Colonic mucosa (tissue), 4 donors: Measurements from ENCODE around the gene LUZP2. TPM values are rescaled to one million over a fixed set of nuclear protein-coding genes. Genes with fewer than 3 reads are reported as not detected.

Source experiments
- DNase-seq: peaks from one replicate; pipeline ENCODE4 v3.0.0-alpha.2; 2020
- H3K27ac ChIP-seq: fragments of 200-600 bp; one replicate; pipeline ENCODE4 v1.8.0; 2021
- H3K27me3 ChIP-seq: fragments of 200-600 bp; one replicate; pipeline ENCODE4 v1.8.0; 2021
- H3K36me3 ChIP-seq: fragments of 200-600 bp; one replicate; pipeline ENCODE4 v1.8.0; 2021
- H3K4me1 ChIP-seq: fragments of 200-600 bp; one replicate; pipeline ENCODE4 v1.8.0; 2021; ENCODE audit warnings: mild to moderate bottlenecking
- H3K4me3 ChIP-seq: fragments of 200-600 bp; one replicate; pipeline ENCODE4 v1.8.0; 2021
- H3K9ac ChIP-seq, 2 donors: one replicate each; pipeline ENCODE4 v1.7.0; 2013; ENCODE audit warnings: control low read depth in 2 of 2, low read depth in 2 of 2, low read length in 2 of 2
- H3K9me3 ChIP-seq: fragments of 200-600 bp; one replicate; pipeline ENCODE4 v1.8.0; 2021
- intact Hi-C: fragments of 100-400 bp; cut with DNase I; formaldehyde crosslinking; loops from one replicate; pipeline ENCODE4 v1.14.1; 2022
- total RNA-seq, 2 donors: library from RNA; stranded (reverse); fragmentation: NEBNext Ultra II Directional in 1 of 2; extraction: Animal tissue kit (Norgen Biotek cat#: 25700) in 1 of 2; gene quantifications; one replicate each; pipeline ENCODE4 v1.2.1, GENCODE V29; 2021
- TF ChIP-seq, protein P1 (sequence below): fragments of 200-600 bp; IDR thresholded peaks from one replicate; pipeline ENCODE4 v1.8.0; 2022; ENCODE audit warnings: antibody characterized with exemption, mild to moderate bottlenecking
- donor health status: healthy.
- donor health status: DM: no; HTN: no; CAD: no.
- donor health status: DM: no; HTN: no; CAD: no.

The LUZP2 gene
- total RNA-seq, 2 donors from 2014 or later = 0.57 to 1.3 TPM

DNA sequence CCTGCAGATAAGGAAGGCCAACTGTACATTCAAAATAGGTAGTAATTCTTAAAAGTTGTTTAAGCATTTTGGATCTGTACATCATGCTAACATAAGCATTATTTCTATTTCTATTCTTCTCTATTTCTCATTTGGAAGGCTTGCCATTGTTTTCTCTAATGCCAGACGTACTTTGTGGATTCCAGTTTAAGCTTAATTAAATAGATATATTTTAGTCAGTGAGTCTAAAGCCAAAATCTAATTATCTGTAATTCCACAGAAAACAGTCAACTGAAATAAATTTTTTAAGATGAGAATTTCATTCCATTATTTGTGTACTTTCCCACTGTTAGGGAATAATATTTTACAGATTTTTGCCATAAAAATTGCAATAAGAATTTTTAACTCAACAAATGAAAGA lies 123.0 kb downstream of the LUZP2 start:
- Histone ChIP-seq H3K9ac (no peak overlapping the region), H3K4me1 (no peaks in the 10 kb centered on the region), H3K27me3 (no peaks in the 10 kb centered on the region), H3K9me3 (no peaks in the 10 kb centered on the region), H3K27ac (no peak overlapping the region), H3K36me3 (no peaks in the 10 kb centered on the region), H3K4me3 (no peak overlapping the region)
- DNase-seq = no peak
- TF ChIP-seq, protein P1, sequence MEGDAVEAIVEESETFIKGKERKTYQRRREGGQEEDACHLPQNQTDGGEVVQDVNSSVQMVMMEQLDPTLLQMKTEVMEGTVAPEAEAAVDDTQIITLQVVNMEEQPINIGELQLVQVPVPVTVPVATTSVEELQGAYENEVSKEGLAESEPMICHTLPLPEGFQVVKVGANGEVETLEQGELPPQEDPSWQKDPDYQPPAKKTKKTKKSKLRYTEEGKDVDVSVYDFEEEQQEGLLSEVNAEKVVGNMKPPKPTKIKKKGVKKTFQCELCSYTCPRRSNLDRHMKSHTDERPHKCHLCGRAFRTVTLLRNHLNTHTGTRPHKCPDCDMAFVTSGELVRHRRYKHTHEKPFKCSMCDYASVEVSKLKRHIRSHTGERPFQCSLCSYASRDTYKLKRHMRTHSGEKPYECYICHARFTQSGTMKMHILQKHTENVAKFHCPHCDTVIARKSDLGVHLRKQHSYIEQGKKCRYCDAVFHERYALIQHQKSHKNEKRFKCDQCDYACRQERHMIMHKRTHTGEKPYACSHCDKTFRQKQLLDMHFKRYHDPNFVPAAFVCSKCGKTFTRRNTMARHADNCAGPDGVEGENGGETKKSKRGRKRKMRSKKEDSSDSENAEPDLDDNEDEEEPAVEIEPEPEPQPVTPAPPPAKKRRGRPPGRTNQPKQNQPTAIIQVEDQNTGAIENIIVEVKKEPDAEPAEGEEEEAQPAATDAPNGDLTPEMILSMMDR = no peak
- intact Hi-C loops = no loop called here

DNA sequence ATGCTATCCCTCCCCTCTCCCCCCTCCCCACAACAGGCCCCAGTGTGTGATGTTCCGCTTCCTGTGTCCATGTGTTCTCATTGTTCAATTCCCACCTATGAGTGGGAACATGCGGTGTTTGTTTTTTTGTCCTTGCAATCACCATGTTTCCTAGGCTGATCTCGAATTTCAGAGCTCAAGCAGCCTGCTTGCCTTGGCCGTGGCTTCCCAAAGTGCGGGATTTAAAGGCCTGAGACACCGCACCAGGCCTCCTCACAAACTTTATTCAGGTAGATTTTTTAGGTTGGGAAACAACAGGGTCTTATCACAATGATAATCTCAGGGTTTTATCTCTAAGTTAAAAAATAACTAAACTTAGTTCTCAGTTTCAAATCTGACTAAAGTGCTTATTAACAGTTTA lies 125.4 kb downstream of the LUZP2 start:
- no peak overlapping the region for H3K9ac ChIP-seq
- intact Hi-C loops = no loop called here

DNA sequence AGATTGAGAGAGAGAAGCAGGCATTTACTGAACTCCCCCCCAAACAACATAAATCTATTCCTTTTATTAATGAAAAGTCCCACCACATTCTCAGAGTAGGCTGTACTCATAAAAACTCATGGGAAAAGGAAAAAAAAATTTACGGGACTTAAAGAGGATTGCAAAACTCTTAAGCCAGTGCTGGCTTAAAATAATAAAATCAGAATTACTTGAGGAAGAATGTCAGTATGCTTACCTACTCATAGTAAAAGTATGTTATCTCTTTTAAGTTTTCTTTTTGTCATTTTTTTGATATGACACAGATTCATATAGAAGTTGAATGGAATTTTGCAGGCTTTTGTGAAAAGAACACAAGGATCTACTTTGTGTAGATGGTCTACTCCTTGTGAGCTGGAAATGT lies 126.3 kb downstream of the LUZP2 start:
- Histone ChIP-seq H3K4me1 (no peaks in the 10 kb centered on the region), H3K9me3 (no peaks in the 10 kb centered on the region), H3K36me3 (no peaks in the 10 kb centered on the region), H3K9ac (no peak overlapping the region), H3K4me3 (no peak overlapping the region), H3K27me3 (no peaks in the 10 kb centered on the region), H3K27ac (no peak overlapping the region)
- TF ChIP-seq, protein P1 = no peak
- intact Hi-C loops = no loop called here
- DNase-seq = no peak

More for the DNA sequence above, 125.4 kb downstream of the LUZP2 start:
- Histone ChIP-seq H3K4me1 (no peaks in the 10 kb centered on the region), H3K4me3 (no peak overlapping the region), H3K36me3 (no peaks in the 10 kb centered on the region), H3K9me3 (no peaks in the 10 kb centered on the region), H3K27me3 (no peaks in the 10 kb centered on the region), H3K27ac (no peak overlapping the region)
- TF ChIP-seq, protein P1 = no peak
- no peak for DNase-seq

DNA sequence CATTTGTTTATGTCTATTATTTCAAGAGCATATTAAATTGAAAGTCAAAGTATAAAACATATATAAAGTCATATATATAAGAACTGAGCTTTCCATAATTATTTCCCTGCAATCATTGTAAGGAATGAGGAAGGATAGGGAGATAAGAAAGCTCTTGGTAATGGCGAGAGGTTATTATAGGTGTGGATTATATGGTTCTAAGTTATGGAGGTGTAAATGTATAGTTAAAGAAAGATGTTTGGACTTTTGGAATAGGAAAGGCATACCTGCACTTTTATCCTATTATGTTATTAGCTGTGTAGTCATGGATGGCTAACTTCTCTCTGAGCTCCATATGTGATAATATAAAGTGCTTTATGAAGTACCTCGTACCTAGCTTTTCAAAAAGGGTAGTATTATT lies 127.6 kb downstream of the LUZP2 start:
- Histone ChIP-seq H3K36me3 (no peaks in the 10 kb centered on the region), H3K27ac (no peak overlapping the region), H3K9ac (no peak overlapping the region), H3K4me1 (no peaks in the 10 kb centered on the region), H3K4me3 (no peak overlapping the region), H3K9me3 (no peaks in the 10 kb centered on the region), H3K27me3 (no peaks in the 10 kb centered on the region)
- TF ChIP-seq, protein P1 = no peak
- DNase-seq = no peak
- intact Hi-C loops = no loop called here

DNA sequence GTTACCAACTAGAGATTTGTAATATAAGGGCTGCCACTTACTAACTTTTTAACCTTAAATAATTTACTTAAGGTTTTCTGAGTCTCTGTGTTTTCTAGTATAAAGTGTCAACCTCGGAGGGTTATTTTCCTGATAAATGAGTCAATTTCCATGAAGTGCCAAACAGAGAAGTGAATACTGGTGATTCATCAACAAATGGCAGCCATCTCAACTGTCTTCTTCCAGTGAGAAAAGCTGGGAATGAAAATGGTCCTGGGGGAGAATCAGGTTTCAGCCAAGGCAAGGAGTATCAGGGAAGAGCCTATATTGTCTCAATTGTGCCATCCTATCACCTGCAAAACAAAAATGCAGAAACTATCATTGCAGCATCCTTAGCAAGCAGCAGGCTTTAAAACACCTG lies 129.1 kb downstream of the LUZP2 start:
- H3K27ac ChIP-seq = no peak overlapping the region
- H3K4me1 ChIP-seq = no peaks in the 10 kb centered on the region
- DNase-seq = no peak
- no peak overlapping the region for H3K9ac ChIP-seq
- no peak overlapping the region for H3K4me3 ChIP-seq
- no peaks in the 10 kb centered on the region for H3K36me3 ChIP-seq
- H3K9me3 ChIP-seq = no peaks in the 10 kb centered on the region
- TF ChIP-seq, protein P1 = no peak
- H3K27me3 ChIP-seq = no peaks in the 10 kb centered on the region
- intact Hi-C loops = no loop called here
